A549 (cell line): Measurements from ENCODE around the gene HLA-E. TPM values are rescaled to one million over a fixed set of nuclear protein-coding genes. Genes with fewer than 3 reads are reported as not detected.

Experiments used
- ATAC-seq, 2 experiments: fragments of 200-7000 bp in 1 of 2; fragments of >200 bp in 1 of 2; cut with Nextera tagmentation in 1 of 2; cut with Tn5 transposase in 1 of 2; 3 replicates each; pipeline versions ENCODE4 v1.8.0 to v1.9.1; 2018 to 2020; ENCODE audit warnings: mild to moderate bottlenecking in 1 of 2, moderate library complexity in 1 of 2
- CTCF ChIA-PET: fragments of 300-600 bp; sonication (Branson Sonifier 250); formaldehyde crosslinking; extraction: SDS; loops from one replicate; lab custom pipeline; 2021; ENCODE audit warnings: antibody characterized with exemption, inconsistent platforms; lab: Yijun Ruan, JAX
- POLR2A ChIA-PET: fragments of 350-600 bp; formaldehyde crosslinking; extraction: SDS; loops from one replicate; lab custom pipeline; 2021; ENCODE audit warnings: antibody characterized with exemption, inconsistent platforms; lab: Yijun Ruan, JAX
- DNase-seq, 2 experiments: peaks; one replicate each; pipeline versions ENCODE4 v3.0.0 to v3.0.0-alpha.2; 2011 to 2016; ENCODE audit warnings: low read depth in 1 of 2, low spot score in 1 of 2
- FAIRE-seq: peaks from 2 replicates; lab custom pipeline; 2011; peaks lifted over from hg19 to GRCh38; lab: Jason Lieb, UNC
- H3K27ac ChIP-seq, 2 experiments: fragments of >200 bp; sonication (Bioruptor Twin); formaldehyde crosslinking; 3 replicates each; pipeline ENCODE4 v1.5.1; 2016 to 2017
- H3K4me1 ChIP-seq: fragments of >200 bp; sonication (Bioruptor Twin); formaldehyde crosslinking; 3 replicates; pipeline ENCODE4 v1.6.1; 2016
- H3K4me2 ChIP-seq: fragments of >200 bp; sonication (Bioruptor Twin); formaldehyde crosslinking; 3 replicates; pipeline ENCODE4 v1.6.1; 2016
- H3K4me3 ChIP-seq: fragments of >200 bp; sonication (Bioruptor Twin); formaldehyde crosslinking; 3 replicates; pipeline ENCODE4 v1.5.1; 2016
- H3K9me3 ChIP-seq: fragments of >200 bp; sonication (Bioruptor Twin); formaldehyde crosslinking; 3 replicates; pipeline ENCODE4 v1.6.1; 2016
- CBX2 ChIP-seq: fragments of 200-600 bp; sonication (generic); IDR thresholded peaks from 2 replicates; pipeline ENCODE4 v1.6.1; 2016; ENCODE audit warnings: low read depth, mild to moderate bottlenecking, borderline replicate concordance
- ESRRA ChIP-seq: fragments of 150-350 bp; IDR thresholded peaks from 2 replicates; pipeline ENCODE4 v1.6.1; 2014; ENCODE audit warnings: mild to moderate bottlenecking, low read length, borderline replicate concordance
- FOSB ChIP-seq: fragments of 250-450 bp; sonication (Bioruptor Pico); IDR thresholded peaks from 2 replicates; pipeline ENCODE4 v1.5.0; 2020; ENCODE audit warnings: mild to moderate bottlenecking, moderate library complexity
- FOSL2 ChIP-seq, 2 experiments: fragments of 450-650 bp in 1 of 2; fragments of >200 bp in 1 of 2; sonication (Bioruptor Twin) in 1 of 2; formaldehyde crosslinking; IDR thresholded peaks; 2 replicates each; pipeline versions ENCODE4 v1.5.0 to v1.6.1; 2016 to 2020; ENCODE audit warnings: mild to moderate bottlenecking in 1 of 2, moderate library complexity in 1 of 2
- HOXA7 ChIP-seq: fragments of 250-450 bp; sonication (Bioruptor Pico); IDR thresholded peaks from 2 replicates; pipeline ENCODE4 v1.5.0; 2020; ENCODE audit warnings: mild to moderate bottlenecking, moderate library complexity
- HOXB5 ChIP-seq: fragments of 250-450 bp; sonication (Bioruptor Pico); IDR thresholded peaks from 2 replicates; pipeline ENCODE4 v1.5.0; 2020; ENCODE audit warnings: mild to moderate bottlenecking, moderate library complexity
- JUN ChIP-seq, 2 experiments: fragments of >200 bp; sonication (Bioruptor Twin); formaldehyde crosslinking; IDR thresholded peaks; 2 replicates in 1 of 2; 3 replicates in 1 of 2; pipeline ENCODE4 v1.6.1; 2016 to 2017
- KDM1A ChIP-seq: fragments of 200-600 bp; sonication (generic); IDR thresholded peaks from 2 replicates; pipeline ENCODE4 v1.6.1; 2016; ENCODE audit warnings: low read depth, mild to moderate bottlenecking
- MAZ ChIP-seq: fragments of 150-350 bp; IDR thresholded peaks from 2 replicates; pipeline ENCODE4 v1.6.1; 2014; ENCODE audit warnings: antibody characterized with exemption, low read depth, low read length, borderline replicate concordance
- NFE2L2 ChIP-seq: fragments of 150-350 bp; conservative IDR thresholded peaks from 2 replicates; pipeline ENCODE4 v1.6.1; 2014; ENCODE audit warnings: low read length
- POLR2A ChIP-seq: IDR thresholded peaks from 2 replicates; pipeline ENCODE4 v1.6.1; 2012; ENCODE audit warnings: mild to moderate bottlenecking, low read length
- RAD21 ChIP-seq, 2 experiments: fragments of >200 bp in 1 of 2; sonication (Bioruptor Twin) in 1 of 2; formaldehyde crosslinking in 1 of 2; IDR thresholded peaks in 1 of 2; conservative IDR thresholded peaks in 1 of 2; 2 replicates in 1 of 2; 3 replicates in 1 of 2; pipeline ENCODE4 v1.6.1; 2012 to 2018; ENCODE audit warnings: inconsistent platforms in 1 of 2
- RARB ChIP-seq: fragments of 250-450 bp; sonication (Bioruptor Pico); IDR thresholded peaks from 2 replicates; pipeline ENCODE4 v1.8.0; 2021; ENCODE audit warnings: mild to moderate bottlenecking, moderate library complexity
- SMC3 ChIP-seq: fragments of >200 bp; sonication (Bioruptor Twin); formaldehyde crosslinking; IDR thresholded peaks from 3 replicates; pipeline ENCODE4 v1.6.1; 2018; ENCODE audit warnings: inconsistent platforms
- TFCP2L1 ChIP-seq: fragments of 250-450 bp; sonication (Bioruptor Pico); IDR thresholded peaks from 2 replicates; pipeline ENCODE4 v1.5.0; 2021; ENCODE audit warnings: mild to moderate bottlenecking
- TP53 ChIP-seq: fragments of 250-450 bp; sonication (Bioruptor Pico); IDR thresholded peaks from 2 replicates; pipeline ENCODE4 v1.5.0; 2021; ENCODE audit warnings: mild to moderate bottlenecking, moderate library complexity
- ZFP36 ChIP-seq: fragments of 450-650 bp; IDR thresholded peaks from 2 replicates; pipeline ENCODE4 v1.6.1; 2014; ENCODE audit warnings: borderline replicate concordance; ENCODE audit not compliant: partially characterized antibody
- ZSCAN20 ChIP-seq: fragments of 250-450 bp; sonication (Bioruptor Pico); IDR thresholded peaks from 2 replicates; pipeline ENCODE4 v1.8.0; 2022; ENCODE audit warnings: mild to moderate bottlenecking, moderate library complexity
- WGBS: methylation state at CpG from one replicate; pipeline ENCODE4 v1.1.6; 2017; ENCODE audit errors: missing lambda C conversion rate; 5-methylcytosine and 5-hydroxymethylcytosine counted together
- polyA plus RNA-seq, 4 experiments: library from polyadenylated mRNA; depleted of rRNA in 3 of 4; stranded (reverse); fragments of >200 nt; fragmentation: RNase III in 1 of 4; extraction: RNeasy Plus Mini Kit Qiagen cat#74134 plus additional on column Dnase treatment in 1 of 4; gene quantifications; 2 replicates in 3 of 4; 3 replicates in 1 of 4; pipeline ENCODE4 v1.2.3, GENCODE V29; 2011 to 2017
- TF ChIP-seq, protein P1 (sequence below): fragments of >200 bp; sonication (Bioruptor Twin); formaldehyde crosslinking; IDR thresholded peaks from 3 replicates; pipeline ENCODE4 v1.5.1; 2016
- TF ChIP-seq, protein P2 (sequence below): fragments of 200-600 bp; sonication (generic); IDR thresholded peaks from 2 replicates; pipeline ENCODE4 v1.6.1; 2016; ENCODE audit warnings: antibody characterized with exemption, mild to moderate bottlenecking, moderate library complexity
- TF ChIP-seq, protein P3 (sequence below): fragments of 250-450 bp; sonication (Bioruptor Pico); IDR thresholded peaks from 2 replicates; pipeline ENCODE4 v1.5.0; 2020; ENCODE audit warnings: low read depth, mild to moderate bottlenecking, moderate library complexity
- TF ChIP-seq, protein P4 (sequence below): IDR thresholded peaks from 2 replicates; pipeline ENCODE4 v1.6.1; 2012
- TF ChIP-seq, protein P5 (sequence below): fragments of 450-650 bp; IDR thresholded peaks from 2 replicates; pipeline ENCODE4 v1.6.1; 2014; ENCODE audit warnings: antibody characterized with exemption

The HLA-E gene
- polyA plus RNA-seq, 2 of the 4 experiments (the other 2 are of a cell fraction), result 38.3 to 40.3 TPM

DNA sequence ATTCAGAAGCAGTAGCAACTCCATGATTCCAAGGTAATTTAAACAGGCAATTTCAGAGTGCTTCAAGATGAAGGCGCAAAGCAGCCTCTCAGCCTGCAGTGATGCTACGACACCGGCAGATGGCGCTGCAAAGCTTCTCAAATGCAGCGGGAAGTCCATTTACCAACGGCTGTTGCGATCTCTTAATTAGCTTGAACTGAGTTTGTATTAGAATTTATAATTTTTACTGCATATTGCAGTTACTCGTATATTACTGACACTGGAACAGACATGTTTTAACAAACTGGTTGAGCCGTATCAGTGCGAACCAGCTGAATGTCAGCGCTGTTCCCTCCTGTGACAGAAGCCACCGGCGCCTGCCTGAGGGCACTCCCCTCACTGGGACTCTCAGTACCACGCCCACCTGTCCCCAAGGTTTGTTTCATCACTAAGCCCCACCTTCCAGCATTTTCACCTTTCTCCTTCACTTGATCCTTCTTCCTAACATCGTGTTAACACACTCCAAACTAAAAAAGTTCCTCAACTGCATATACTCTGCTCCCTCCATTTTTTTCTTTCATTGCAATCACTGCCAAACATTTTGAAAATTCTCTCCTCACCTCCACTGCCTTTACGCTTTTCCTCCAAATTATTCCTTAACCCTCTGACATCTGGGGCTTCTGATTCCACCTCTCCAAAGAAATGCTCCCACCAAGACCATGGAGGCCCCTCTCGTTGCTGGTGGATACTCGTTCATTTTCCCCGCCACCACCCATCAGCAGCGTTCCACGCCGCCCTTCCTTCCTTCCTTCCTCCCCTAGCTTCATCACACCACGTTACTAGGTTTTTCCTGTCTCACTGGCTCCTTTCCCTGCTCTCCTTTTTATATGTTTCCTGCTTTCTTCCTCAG lies 52.5 kb downstream of the HLA-E start:
- Histone ChIP-seq H3K9me3 (no peaks in the 10 kb centered on the region), H3K4me2 (peak overlapping the region; percentile 81), H3K4me3 (peak overlapping the region; percentile 32; the same call in 2 of the 3 replicates), H3K4me1 (no peaks in the 10 kb centered on the region), H3K27ac (no peak overlapping the region)
- CTCF ChIA-PET, result interaction anchor here (0.6 to 16.0 kb wide), 44 partner anchors 12 to 793 kb away, joined by 3 to 320 read pairs (median 4); partner anchors contain the start of genes ABCF1, GNL1 and PRR3
- DNase-seq, result peak; percentile 52 to 86
- peak; percentile 52 for TF ChIP-seq SMC3
- TF ChIP-seq HOXB5 (CRISPR knock-in tag), result no peak
- TF ChIP-seq, protein P1, sequence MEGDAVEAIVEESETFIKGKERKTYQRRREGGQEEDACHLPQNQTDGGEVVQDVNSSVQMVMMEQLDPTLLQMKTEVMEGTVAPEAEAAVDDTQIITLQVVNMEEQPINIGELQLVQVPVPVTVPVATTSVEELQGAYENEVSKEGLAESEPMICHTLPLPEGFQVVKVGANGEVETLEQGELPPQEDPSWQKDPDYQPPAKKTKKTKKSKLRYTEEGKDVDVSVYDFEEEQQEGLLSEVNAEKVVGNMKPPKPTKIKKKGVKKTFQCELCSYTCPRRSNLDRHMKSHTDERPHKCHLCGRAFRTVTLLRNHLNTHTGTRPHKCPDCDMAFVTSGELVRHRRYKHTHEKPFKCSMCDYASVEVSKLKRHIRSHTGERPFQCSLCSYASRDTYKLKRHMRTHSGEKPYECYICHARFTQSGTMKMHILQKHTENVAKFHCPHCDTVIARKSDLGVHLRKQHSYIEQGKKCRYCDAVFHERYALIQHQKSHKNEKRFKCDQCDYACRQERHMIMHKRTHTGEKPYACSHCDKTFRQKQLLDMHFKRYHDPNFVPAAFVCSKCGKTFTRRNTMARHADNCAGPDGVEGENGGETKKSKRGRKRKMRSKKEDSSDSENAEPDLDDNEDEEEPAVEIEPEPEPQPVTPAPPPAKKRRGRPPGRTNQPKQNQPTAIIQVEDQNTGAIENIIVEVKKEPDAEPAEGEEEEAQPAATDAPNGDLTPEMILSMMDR, result peak; percentile 83
- TF ChIP-seq RAD21 (conservative IDR thresholded peaks at IDR 0.05 in 1 of 2, IDR thresholded peaks at IDR 0.05 in 1 of 2), result peak; percentile 60 to 64
- no peak for TF ChIP-seq RARB (CRISPR knock-in tag)
- POLR2A ChIA-PET, result no interaction called here
- ATAC-seq, result peak; percentile 68 to 74; a peak in 5 of 6 replicates
- whole genome bisulfite sequencing, result 33% methylated on average over 22 of the region's 23 CpGs
- FAIRE-seq, result no peak

DNA sequence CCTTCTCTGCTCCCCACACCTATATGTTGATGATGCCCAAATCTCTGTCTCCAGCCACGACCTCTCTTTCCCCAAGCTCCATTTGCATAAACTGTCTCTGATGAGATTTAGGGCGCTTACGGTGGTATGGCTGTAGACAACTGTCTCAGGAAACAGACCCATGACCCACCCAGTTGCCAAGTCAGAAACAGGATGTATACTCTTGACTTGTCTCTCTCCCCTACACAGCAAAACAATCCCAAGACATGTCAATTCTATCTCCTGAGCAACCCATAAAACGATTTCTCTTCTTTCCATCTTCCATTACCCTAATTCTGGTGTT lies 53.1 kb downstream of the HLA-E start:
- Histone ChIP-seq H3K27ac (no peak overlapping the region), H3K4me2 (no peak overlapping the region), H3K4me1 (no peaks in the 10 kb centered on the region), H3K9me3 (no peaks in the 10 kb centered on the region), H3K4me3 (no peak overlapping the region)
- no peak for TF ChIP-seq KDM1A
- no peak for TF ChIP-seq JUN (IDR thresholded peaks at IDR 0.05)
- no peak for TF ChIP-seq RARB (CRISPR knock-in tag)
- TF ChIP-seq FOSB (CRISPR knock-in tag), result no peak
- no peak for TF ChIP-seq NFE2L2
- TF ChIP-seq CBX2, result no peak
- no peak for TF ChIP-seq FOSL2 (IDR thresholded peaks at IDR 0.05)
- no peak for TF ChIP-seq FOSL2 (CRISPR knock-in tag; IDR thresholded peaks at IDR 0.05)
- no peak for TF ChIP-seq RAD21 (conservative IDR thresholded peaks at IDR 0.05 in 1 of 2, IDR thresholded peaks at IDR 0.05 in 1 of 2)
- TF ChIP-seq TP53 (CRISPR knock-in tag), result no peak
- TF ChIP-seq ZFP36, result no peak
- no peak for TF ChIP-seq TFCP2L1
- TF ChIP-seq ESRRA, result no peak
- no peak for TF ChIP-seq POLR2A
- TF ChIP-seq, protein P2, sequence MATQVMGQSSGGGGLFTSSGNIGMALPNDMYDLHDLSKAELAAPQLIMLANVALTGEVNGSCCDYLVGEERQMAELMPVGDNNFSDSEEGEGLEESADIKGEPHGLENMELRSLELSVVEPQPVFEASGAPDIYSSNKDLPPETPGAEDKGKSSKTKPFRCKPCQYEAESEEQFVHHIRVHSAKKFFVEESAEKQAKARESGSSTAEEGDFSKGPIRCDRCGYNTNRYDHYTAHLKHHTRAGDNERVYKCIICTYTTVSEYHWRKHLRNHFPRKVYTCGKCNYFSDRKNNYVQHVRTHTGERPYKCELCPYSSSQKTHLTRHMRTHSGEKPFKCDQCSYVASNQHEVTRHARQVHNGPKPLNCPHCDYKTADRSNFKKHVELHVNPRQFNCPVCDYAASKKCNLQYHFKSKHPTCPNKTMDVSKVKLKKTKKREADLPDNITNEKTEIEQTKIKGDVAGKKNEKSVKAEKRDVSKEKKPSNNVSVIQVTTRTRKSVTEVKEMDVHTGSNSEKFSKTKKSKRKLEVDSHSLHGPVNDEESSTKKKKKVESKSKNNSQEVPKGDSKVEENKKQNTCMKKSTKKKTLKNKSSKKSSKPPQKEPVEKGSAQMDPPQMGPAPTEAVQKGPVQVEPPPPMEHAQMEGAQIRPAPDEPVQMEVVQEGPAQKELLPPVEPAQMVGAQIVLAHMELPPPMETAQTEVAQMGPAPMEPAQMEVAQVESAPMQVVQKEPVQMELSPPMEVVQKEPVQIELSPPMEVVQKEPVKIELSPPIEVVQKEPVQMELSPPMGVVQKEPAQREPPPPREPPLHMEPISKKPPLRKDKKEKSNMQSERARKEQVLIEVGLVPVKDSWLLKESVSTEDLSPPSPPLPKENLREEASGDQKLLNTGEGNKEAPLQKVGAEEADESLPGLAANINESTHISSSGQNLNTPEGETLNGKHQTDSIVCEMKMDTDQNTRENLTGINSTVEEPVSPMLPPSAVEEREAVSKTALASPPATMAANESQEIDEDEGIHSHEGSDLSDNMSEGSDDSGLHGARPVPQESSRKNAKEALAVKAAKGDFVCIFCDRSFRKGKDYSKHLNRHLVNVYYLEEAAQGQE, result no peak
- TF ChIP-seq, protein P3, sequence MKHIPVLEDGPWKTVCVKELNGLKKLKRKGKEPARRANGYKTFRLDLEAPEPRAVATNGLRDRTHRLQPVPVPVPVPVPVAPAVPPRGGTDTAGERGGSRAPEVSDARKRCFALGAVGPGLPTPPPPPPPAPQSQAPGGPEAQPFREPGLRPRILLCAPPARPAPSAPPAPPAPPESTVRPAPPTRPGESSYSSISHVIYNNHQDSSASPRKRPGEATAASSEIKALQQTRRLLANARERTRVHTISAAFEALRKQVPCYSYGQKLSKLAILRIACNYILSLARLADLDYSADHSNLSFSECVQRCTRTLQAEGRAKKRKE (CRISPR knock-in tag), result no peak
- TF ChIP-seq MAZ, result no peak
- TF ChIP-seq ZSCAN20 (CRISPR knock-in tag), result no peak
- TF ChIP-seq, protein P4, sequence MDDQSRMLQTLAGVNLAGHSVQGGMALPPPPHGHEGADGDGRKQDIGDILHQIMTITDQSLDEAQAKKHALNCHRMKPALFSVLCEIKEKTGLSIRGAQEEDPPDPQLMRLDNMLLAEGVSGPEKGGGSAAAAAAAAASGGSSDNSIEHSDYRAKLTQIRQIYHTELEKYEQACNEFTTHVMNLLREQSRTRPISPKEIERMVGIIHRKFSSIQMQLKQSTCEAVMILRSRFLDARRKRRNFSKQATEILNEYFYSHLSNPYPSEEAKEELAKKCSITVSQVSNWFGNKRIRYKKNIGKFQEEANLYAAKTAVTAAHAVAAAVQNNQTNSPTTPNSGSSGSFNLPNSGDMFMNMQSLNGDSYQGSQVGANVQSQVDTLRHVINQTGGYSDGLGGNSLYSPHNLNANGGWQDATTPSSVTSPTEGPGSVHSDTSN, result no peak
- TF ChIP-seq, protein P5, sequence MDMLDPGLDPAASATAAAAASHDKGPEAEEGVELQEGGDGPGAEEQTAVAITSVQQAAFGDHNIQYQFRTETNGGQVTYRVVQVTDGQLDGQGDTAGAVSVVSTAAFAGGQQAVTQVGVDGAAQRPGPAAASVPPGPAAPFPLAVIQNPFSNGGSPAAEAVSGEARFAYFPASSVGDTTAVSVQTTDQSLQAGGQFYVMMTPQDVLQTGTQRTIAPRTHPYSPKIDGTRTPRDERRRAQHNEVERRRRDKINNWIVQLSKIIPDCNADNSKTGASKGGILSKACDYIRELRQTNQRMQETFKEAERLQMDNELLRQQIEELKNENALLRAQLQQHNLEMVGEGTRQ, result no peak
- no peak for TF ChIP-seq HOXA7 (CRISPR knock-in tag)
- 48% methylated on average over 4 of the region's 4 CpGs for WGBS
- ChIA-PET CTCF (interaction anchor here (0.7 to 16.0 kb wide), 18 partner anchors 12 to 354 kb away, joined by 3 to 320 read pairs (median 4); partner anchors contain the start of genes GNL1 and PRR3), POLR2A (no interaction called here)
- ATAC-seq (no peak), FAIRE-seq (no peak), DNase-seq (no peak)
